Prostate gland (tissue), 2 donors: ENCODE data around the gene EEF1A2.

Experiments
- POLR2A ChIP-seq: fragments of 450-650 bp; IDR thresholded peaks from one replicate; pipeline ENCODE4 v1.6.1; 2016; ENCODE audit warnings: antibody characterized with exemption, mild to moderate bottlenecking
- TF ChIP-seq, protein P1 (sequence below), 4 experiments: fragments of 200-600 bp in 2 of 4; fragments of 450-650 bp in 2 of 4; sonication (generic) in 2 of 4; IDR thresholded peaks; 1 replicate in 3 of 4; 2 replicates in 1 of 4; pipeline ENCODE4 v1.5.1; 2016 to 2019; ENCODE audit warnings: antibody characterized with exemption in 4 of 4, mild to moderate bottlenecking in 2 of 4, moderate library complexity in 2 of 4

DNA sequence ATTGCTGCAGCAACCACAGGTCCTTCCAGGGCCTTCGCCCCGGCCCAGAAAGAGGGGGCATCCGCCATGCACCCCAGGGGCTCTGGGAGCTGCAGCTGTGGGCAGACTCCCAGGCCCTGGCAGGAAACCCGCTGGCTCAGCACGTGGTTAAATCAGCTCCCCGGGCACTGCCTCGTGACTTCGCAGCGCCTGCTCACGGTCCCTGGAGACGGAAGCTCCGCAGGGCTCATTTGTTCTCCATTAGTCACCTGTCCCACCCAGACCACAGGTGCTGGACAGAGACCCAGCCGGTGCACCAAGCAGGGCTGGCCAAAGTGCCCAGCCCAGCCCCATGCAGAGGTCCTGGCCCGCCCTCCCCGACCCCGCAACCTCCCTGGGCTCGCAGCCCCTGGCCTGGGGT, 41.1 kb downstream of the EEF1A2 start:
- TF ChIP-seq, protein P1, sequence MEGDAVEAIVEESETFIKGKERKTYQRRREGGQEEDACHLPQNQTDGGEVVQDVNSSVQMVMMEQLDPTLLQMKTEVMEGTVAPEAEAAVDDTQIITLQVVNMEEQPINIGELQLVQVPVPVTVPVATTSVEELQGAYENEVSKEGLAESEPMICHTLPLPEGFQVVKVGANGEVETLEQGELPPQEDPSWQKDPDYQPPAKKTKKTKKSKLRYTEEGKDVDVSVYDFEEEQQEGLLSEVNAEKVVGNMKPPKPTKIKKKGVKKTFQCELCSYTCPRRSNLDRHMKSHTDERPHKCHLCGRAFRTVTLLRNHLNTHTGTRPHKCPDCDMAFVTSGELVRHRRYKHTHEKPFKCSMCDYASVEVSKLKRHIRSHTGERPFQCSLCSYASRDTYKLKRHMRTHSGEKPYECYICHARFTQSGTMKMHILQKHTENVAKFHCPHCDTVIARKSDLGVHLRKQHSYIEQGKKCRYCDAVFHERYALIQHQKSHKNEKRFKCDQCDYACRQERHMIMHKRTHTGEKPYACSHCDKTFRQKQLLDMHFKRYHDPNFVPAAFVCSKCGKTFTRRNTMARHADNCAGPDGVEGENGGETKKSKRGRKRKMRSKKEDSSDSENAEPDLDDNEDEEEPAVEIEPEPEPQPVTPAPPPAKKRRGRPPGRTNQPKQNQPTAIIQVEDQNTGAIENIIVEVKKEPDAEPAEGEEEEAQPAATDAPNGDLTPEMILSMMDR (IDR thresholded peaks at IDR 0.05), result no peak
- TF ChIP-seq POLR2A, result no peak
